Fibroblast of lung (primary cell): ENCODE measurements around the gene SPATA16. TPM values are rescaled to one million over a fixed set of nuclear protein-coding genes. Genes with fewer than 3 reads are reported as not detected.

ENCODE experiments used
- DNase-seq, 2 donors: peaks; one replicate each; pipeline versions ENCODE4 v3.0.0 to v3.0.0-alpha.2; 2010; ENCODE audit warnings: low read depth in 2 of 2
- H2AFZ ChIP-seq: 2 replicates; pipeline ENCODE4 v1.5.1; 2012; ENCODE audit warnings: low read length, control low read depth, inconsistent platforms
- H3K27ac ChIP-seq: 2 replicates; pipeline ENCODE4 v1.5.1; 2011; ENCODE audit warnings: low read length, control low read depth; ENCODE audit not compliant: insufficient read depth
- H3K27me3 ChIP-seq: 2 replicates; pipeline ENCODE4 v1.5.1; 2011; ENCODE audit warnings: mild to moderate bottlenecking, low read length; ENCODE audit not compliant: control insufficient read depth, insufficient read depth
- H3K36me3 ChIP-seq: 2 replicates; pipeline ENCODE4 v1.5.1; 2011; ENCODE audit warnings: low read length; ENCODE audit not compliant: control insufficient read depth, insufficient read depth
- H3K4me1 ChIP-seq: 2 replicates; pipeline ENCODE4 v1.5.1; 2011; ENCODE audit warnings: low read length; ENCODE audit not compliant: control insufficient read depth, insufficient read depth; ENCODE audit errors: extremely low read depth
- H3K4me2 ChIP-seq: 2 replicates; pipeline ENCODE4 v1.5.1; 2011; ENCODE audit warnings: low read length, control low read depth; ENCODE audit not compliant: insufficient read depth; ENCODE audit errors: extremely low read depth
- H3K4me3 ChIP-seq, 4 experiments: fragments of 200-600 bp in 1 of 4; sonication (generic) in 1 of 4; replicated peaks in 1 of 4; 2 replicates each; pipeline ENCODE4 v1.5.1; 2011 to 2016; ENCODE audit warnings: low read length in 4 of 4, low read depth in 3 of 4, mild to moderate bottlenecking in 3 of 4, control low read depth in 2 of 4, inconsistent platforms in 1 of 4, mixed read lengths in 1 of 4; ENCODE audit not compliant: insufficient read depth in 1 of 4; ENCODE audit errors: control extremely low read depth in 1 of 4
- H3K79me2 ChIP-seq: 2 replicates; pipeline ENCODE4 v1.5.1; 2012; ENCODE audit warnings: mild to moderate bottlenecking, low read length, inconsistent platforms; ENCODE audit not compliant: control insufficient read depth, insufficient read depth
- H3K9ac ChIP-seq: 2 replicates; pipeline ENCODE4 v1.5.1; 2011; ENCODE audit warnings: mild to moderate bottlenecking, low read length, control low read depth; ENCODE audit not compliant: insufficient read depth
- H3K9me3 ChIP-seq: 2 replicates; pipeline ENCODE4 v1.5.1; 2012; ENCODE audit warnings: low read depth, low read length; ENCODE audit not compliant: control insufficient read depth, insufficient read depth
- H4K20me1 ChIP-seq: 2 replicates; pipeline ENCODE4 v1.5.1; 2011; ENCODE audit warnings: low read length; ENCODE audit not compliant: control insufficient read depth, insufficient read depth; ENCODE audit errors: extremely low read depth
- EZH2 ChIP-seq: IDR thresholded peaks from 2 replicates; pipeline ENCODE4 v1.5.1; 2012; ENCODE audit warnings: low read length, control low read depth, mild to moderate bottlenecking; ENCODE audit errors: missing control alignments
- polyA plus RNA-seq, 2 donors: library from polyadenylated mRNA; depleted of rRNA in 1 of 2; stranded (reverse) in 1 of 2; unstranded in 1 of 2; fragments of >200 nt; gene quantifications; 2 replicates each; pipeline ENCODE4 v1.2.1, GENCODE V29; 2011 to 2012; ENCODE audit warnings: missing spikeins in 1 of 2
- total RNA-seq: library from RNA; depleted of rRNA; stranded (reverse); fragments of >200 nt; gene quantifications from 2 replicates; pipeline ENCODE4 v1.2.1, GENCODE V29; 2014
- TF ChIP-seq, protein P1 (sequence below), 2 donors: IDR thresholded peaks in 1 of 2; conservative IDR thresholded peaks in 1 of 2; 1 replicate in 1 of 2; 2 replicates in 1 of 2; pipeline ENCODE4 v1.5.1; 2011 to 2012; ENCODE audit warnings: low read length in 2 of 2, control low read depth in 1 of 2, inconsistent platforms in 1 of 2, low read depth in 1 of 2, mild to moderate bottlenecking in 1 of 2

The SPATA16 gene
- total and polyA plus RNA-seq, 2 donors (not counting 1 experiment from before 2014, with no cell fraction given) = not detected

DNA sequence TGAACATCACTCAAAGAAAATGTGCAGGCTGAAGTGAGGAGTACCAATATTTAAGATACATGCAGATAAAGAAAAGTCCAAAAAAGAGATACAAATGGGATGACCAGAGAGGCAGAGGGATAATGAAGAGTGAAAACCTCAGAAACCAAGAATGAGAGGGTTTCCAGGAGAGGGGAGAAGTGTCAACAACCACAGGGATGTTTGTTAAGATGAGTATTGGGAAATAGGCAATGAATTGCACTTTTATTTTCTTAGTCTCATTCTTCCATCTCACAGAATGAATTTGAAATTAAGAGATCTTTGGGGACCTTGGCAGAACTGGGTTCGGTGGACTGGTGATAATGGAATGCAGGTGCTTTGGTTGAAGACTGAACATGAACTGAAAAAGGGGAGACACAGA is 288.0 kb downstream of the SPATA16 start:
- Histone ChIP-seq H3K27me3 (no peaks in the 10 kb centered on the region), H3K4me1 (no peaks in the 10 kb centered on the region), H3K4me3 (no peak overlapping the region), H4K20me1 (no peaks in the 10 kb centered on the region), H3K4me2 (no peak overlapping the region), H3K9me3 (no peaks in the 10 kb centered on the region), H3K36me3 (no peaks in the 10 kb centered on the region), H3K79me2 (no peaks in the 10 kb centered on the region), H3K9ac (no peak overlapping the region), H2AFZ (no peak overlapping the region), H3K27ac (no peak overlapping the region)
- no peak for TF ChIP-seq EZH2
- TF ChIP-seq, protein P1, sequence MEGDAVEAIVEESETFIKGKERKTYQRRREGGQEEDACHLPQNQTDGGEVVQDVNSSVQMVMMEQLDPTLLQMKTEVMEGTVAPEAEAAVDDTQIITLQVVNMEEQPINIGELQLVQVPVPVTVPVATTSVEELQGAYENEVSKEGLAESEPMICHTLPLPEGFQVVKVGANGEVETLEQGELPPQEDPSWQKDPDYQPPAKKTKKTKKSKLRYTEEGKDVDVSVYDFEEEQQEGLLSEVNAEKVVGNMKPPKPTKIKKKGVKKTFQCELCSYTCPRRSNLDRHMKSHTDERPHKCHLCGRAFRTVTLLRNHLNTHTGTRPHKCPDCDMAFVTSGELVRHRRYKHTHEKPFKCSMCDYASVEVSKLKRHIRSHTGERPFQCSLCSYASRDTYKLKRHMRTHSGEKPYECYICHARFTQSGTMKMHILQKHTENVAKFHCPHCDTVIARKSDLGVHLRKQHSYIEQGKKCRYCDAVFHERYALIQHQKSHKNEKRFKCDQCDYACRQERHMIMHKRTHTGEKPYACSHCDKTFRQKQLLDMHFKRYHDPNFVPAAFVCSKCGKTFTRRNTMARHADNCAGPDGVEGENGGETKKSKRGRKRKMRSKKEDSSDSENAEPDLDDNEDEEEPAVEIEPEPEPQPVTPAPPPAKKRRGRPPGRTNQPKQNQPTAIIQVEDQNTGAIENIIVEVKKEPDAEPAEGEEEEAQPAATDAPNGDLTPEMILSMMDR (conservative IDR thresholded peaks at IDR 0.05 in 1 of 2, IDR thresholded peaks at IDR 0.05 in 1 of 2; ENCODE audit: low read depth in 1 of 2, low read length in 2 of 2) = no peak
- no peak for DNase-seq

DNA sequence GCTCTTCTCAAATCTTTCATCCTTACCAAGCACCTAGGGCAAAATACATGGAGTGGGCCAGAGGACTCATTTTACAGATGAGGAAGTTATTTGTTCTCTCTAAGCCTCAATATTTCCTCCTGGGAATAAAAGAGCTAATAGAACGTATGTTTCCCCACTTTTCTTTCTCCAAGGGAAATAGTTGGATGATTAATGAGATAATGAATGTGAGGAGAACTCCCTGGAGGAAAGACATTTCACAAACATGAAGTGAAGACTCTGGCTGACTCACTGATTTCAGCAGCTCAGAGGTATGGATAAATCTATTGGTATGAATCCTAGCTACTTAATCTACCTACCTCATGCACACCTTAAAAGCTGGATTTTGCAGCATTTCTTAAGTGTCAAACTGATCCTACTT is 292.1 kb downstream of the SPATA16 start:
- TF ChIP-seq, protein P1 (conservative IDR thresholded peaks at IDR 0.05 in 1 of 2, IDR thresholded peaks at IDR 0.05 in 1 of 2; ENCODE audit: low read depth in 1 of 2, low read length in 2 of 2) = no peak
- TF ChIP-seq EZH2 = no peak

DNA sequence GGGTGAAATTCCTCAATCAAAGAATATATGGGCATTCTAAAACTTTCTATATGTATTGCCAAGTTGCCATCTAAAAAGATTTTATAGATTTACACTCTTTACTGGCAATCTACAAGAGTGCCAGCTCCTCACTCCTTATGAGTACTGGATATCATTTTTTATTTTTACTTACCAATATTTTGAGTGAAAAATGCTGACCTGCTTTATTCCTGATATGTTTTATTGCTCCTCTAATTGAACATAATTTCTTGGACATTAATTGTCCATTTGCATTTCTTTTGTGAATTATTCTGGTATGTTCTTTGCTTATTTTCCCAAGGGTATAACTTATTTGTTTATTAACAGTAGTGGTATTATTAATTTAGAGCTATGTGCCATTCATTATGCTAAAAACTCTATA is 293.7 kb downstream of the SPATA16 start:
- TF ChIP-seq EZH2 = no peak
- TF ChIP-seq, protein P1 (conservative IDR thresholded peaks at IDR 0.05 in 1 of 2, IDR thresholded peaks at IDR 0.05 in 1 of 2; ENCODE audit: low read depth in 1 of 2, low read length in 2 of 2) = no peak
- Histone ChIP-seq H3K4me2 (no peak overlapping the region), H3K4me1 (no peaks in the 10 kb centered on the region), H3K4me3 (no peak overlapping the region), H3K36me3 (no peaks in the 10 kb centered on the region), H3K9me3 (no peaks in the 10 kb centered on the region), H3K27me3 (no peaks in the 10 kb centered on the region), H3K9ac (no peak overlapping the region), H3K27ac (no peak overlapping the region), H2AFZ (no peak overlapping the region), H3K79me2 (no peaks in the 10 kb centered on the region), H4K20me1 (no peaks in the 10 kb centered on the region)
- DNase-seq = no peak

More for the DNA sequence above, 292.1 kb downstream of the SPATA16 start:
- no peaks in the 10 kb centered on the region for H3K9me3 ChIP-seq
- peak; percentile 31 to 83 for DNase-seq
- H3K4me2 ChIP-seq = no peak overlapping the region
- H3K4me1 ChIP-seq = no peaks in the 10 kb centered on the region
- H3K4me3 ChIP-seq = no peak overlapping the region
- no peaks in the 10 kb centered on the region for H3K79me2 ChIP-seq
- H3K36me3 ChIP-seq = no peaks in the 10 kb centered on the region
- H3K27ac ChIP-seq = no peak overlapping the region
- no peaks in the 10 kb centered on the region for H3K27me3 ChIP-seq
- no peak overlapping the region for H3K9ac ChIP-seq
- no peaks in the 10 kb centered on the region for H4K20me1 ChIP-seq
- no peak overlapping the region for H2AFZ ChIP-seq
